H9 (cell line): Measurements from ENCODE around the gene TMEM191C. TPM values are rescaled to one million over a fixed set of nuclear protein-coding genes. Genes with fewer than 3 reads are reported as not detected.
"Not testable (repeated sequence)": the region's sequence is repeated elsewhere in the genome, so short reads cannot be mapped to it uniquely, and the experiment has no call there.

Experiments
- DNase-seq: peaks from one replicate; pipeline ENCODE4 v3.0.0-alpha.2; 2017
- H2AFZ ChIP-seq: one replicate; pipeline ENCODE4 v1.6.1; 2013; ENCODE audit warnings: mild to moderate bottlenecking, low read length, control low read depth, moderate library complexity
- H2AK5ac ChIP-seq: 2 replicates; pipeline ENCODE4 v1.6.1; 2013; ENCODE audit warnings: low read length, control low read depth, mixed read lengths; ENCODE audit not compliant: insufficient read length
- H2BK120ac ChIP-seq: one replicate; pipeline ENCODE4 v1.6.1; 2013; ENCODE audit warnings: low read depth, mild to moderate bottlenecking, low read length, control low read depth, inconsistent platforms; ENCODE audit not compliant: poor library complexity, severe bottlenecking
- H2BK12ac ChIP-seq: 2 replicates; pipeline ENCODE4 v1.6.1; 2013; ENCODE audit warnings: low read length, control low read depth, mixed read lengths, low read depth; ENCODE audit not compliant: insufficient read length
- H2BK15ac ChIP-seq: 2 replicates; pipeline ENCODE4 v1.6.1; 2013; ENCODE audit warnings: low read depth, low read length, control low read depth
- H2BK20ac ChIP-seq: one replicate; pipeline ENCODE4 v1.6.1; 2013; ENCODE audit warnings: low read depth, mild to moderate bottlenecking, low read length, control low read depth, inconsistent platforms; ENCODE audit not compliant: poor library complexity, severe bottlenecking
- H2BK5ac ChIP-seq: 2 replicates; pipeline ENCODE4 v1.6.1; 2013; ENCODE audit warnings: low read length, control low read depth, mixed read lengths; ENCODE audit not compliant: insufficient read length
- H3K14ac ChIP-seq: 2 replicates; pipeline ENCODE4 v1.6.1; 2013; ENCODE audit warnings: low read length, control low read depth; ENCODE audit not compliant: insufficient read depth
- H3K18ac ChIP-seq: 2 replicates; pipeline ENCODE4 v1.6.1; 2013; ENCODE audit warnings: low read depth, mild to moderate bottlenecking, mixed read lengths, low read length, control low read depth; ENCODE audit not compliant: insufficient read length
- H3K23ac ChIP-seq: 2 replicates; pipeline ENCODE4 v1.6.1; 2013; ENCODE audit warnings: low read length, control low read depth, mixed read lengths, low read depth; ENCODE audit not compliant: insufficient read length
- H3K23me2 ChIP-seq: 2 replicates; pipeline ENCODE4 v1.6.1; 2013; ENCODE audit warnings: low read depth, mild to moderate bottlenecking, mixed read lengths, low read length, control low read depth; ENCODE audit not compliant: insufficient read length, poor library complexity, severe bottlenecking
- H3K27ac ChIP-seq: 2 replicates; pipeline ENCODE4 v1.5.1; 2013; ENCODE audit warnings: low read length, control low read depth, mixed read lengths, low read depth; ENCODE audit not compliant: insufficient read length
- H3K27me3 ChIP-seq: 2 replicates; pipeline ENCODE4 v1.6.1; 2013; ENCODE audit warnings: low read length, control low read depth, inconsistent platforms; ENCODE audit not compliant: insufficient read depth
- H3K4ac ChIP-seq: 2 replicates; pipeline ENCODE4 v1.6.1; 2013; ENCODE audit warnings: low read depth, mild to moderate bottlenecking, control low read depth, inconsistent platforms, low read length, moderate library complexity
- H3K4me1 ChIP-seq: 2 replicates; pipeline ENCODE4 v1.6.1; 2013; ENCODE audit warnings: low read length, control low read depth, inconsistent platforms; ENCODE audit not compliant: insufficient read depth
- H3K4me2 ChIP-seq: 2 replicates; pipeline ENCODE4 v1.6.1; 2013; ENCODE audit warnings: low read length, control low read depth, mixed read lengths; ENCODE audit not compliant: insufficient read length, insufficient read depth
- H3K56ac ChIP-seq: 2 replicates; pipeline ENCODE4 v1.6.1; 2013; ENCODE audit warnings: low read depth, mild to moderate bottlenecking, mixed read lengths, low read length, control low read depth; ENCODE audit not compliant: insufficient read length
- H3K79me1 ChIP-seq: 2 replicates; pipeline ENCODE4 v1.6.1; 2013; ENCODE audit warnings: low read depth, mild to moderate bottlenecking, moderate library complexity, low read length, control low read depth, inconsistent platforms; ENCODE audit not compliant: insufficient read depth, poor library complexity, severe bottlenecking
- H3K79me2 ChIP-seq: 2 replicates; pipeline ENCODE4 v1.6.1; 2013; ENCODE audit warnings: low read length, control low read depth, inconsistent platforms; ENCODE audit not compliant: insufficient read depth
- H3K9ac ChIP-seq: 2 replicates; pipeline ENCODE4 v1.6.1; 2013; ENCODE audit warnings: low read length, control low read depth, mixed read lengths; ENCODE audit not compliant: insufficient read length; ENCODE audit errors: extremely low read depth
- H3K9me3 ChIP-seq: one replicate; pipeline ENCODE4 v1.6.1; 2013; ENCODE audit warnings: low read depth, low read length, inconsistent platforms; ENCODE audit not compliant: control insufficient read depth
- H3T11ph ChIP-seq: one replicate; pipeline ENCODE4 v1.6.1; 2013; ENCODE audit warnings: mild to moderate bottlenecking, low read length, control low read depth, inconsistent platforms
- H4K20me1 ChIP-seq: one replicate; pipeline ENCODE4 v1.6.1; 2013; ENCODE audit not compliant: control insufficient read depth, insufficient read length, insufficient read depth
- H4K5ac ChIP-seq: 2 replicates; pipeline ENCODE4 v1.6.1; 2013; ENCODE audit warnings: low read depth, mild to moderate bottlenecking, mixed read lengths, low read length, control low read depth; ENCODE audit not compliant: insufficient read length
- H4K8ac ChIP-seq: replicated peaks from 2 replicates; pipeline ENCODE4 v1.6.1; 2013; ENCODE audit warnings: low read length, control low read depth, mixed read lengths, low read depth; ENCODE audit not compliant: insufficient read length
- H4K91ac ChIP-seq: 2 replicates; pipeline ENCODE4 v1.6.1; 2013; ENCODE audit warnings: low read depth, mild to moderate bottlenecking, moderate library complexity, mixed read lengths, low read length, control low read depth; ENCODE audit not compliant: insufficient read length
- H3K27ac Mint-ChIP-seq, 3 experiments: 2 replicates in 2 of 3; 3 replicates in 1 of 3; pipeline ENCODE4 v1.8.0; 2020 to 2021; ENCODE audit warnings: mixed read lengths in 3 of 3, mild to moderate bottlenecking in 1 of 3, moderate library complexity in 1 of 3
- H3K27me3 Mint-ChIP-seq: 2 replicates; pipeline ENCODE4 v1.8.0; 2021; ENCODE audit warnings: low read depth, mild to moderate bottlenecking, moderate library complexity, mixed read lengths
- H3K36me3 Mint-ChIP-seq, 3 experiments: 2 replicates in 2 of 3; 3 replicates in 1 of 3; pipeline ENCODE4 v1.8.0; 2020 to 2021; ENCODE audit warnings: low read depth in 3 of 3, mixed read lengths in 3 of 3; ENCODE audit not compliant: insufficient read depth in 1 of 3
- H3K4me1 Mint-ChIP-seq, 2 experiments: 2 replicates each; pipeline ENCODE4 v1.8.0; 2020; ENCODE audit warnings: mixed read lengths in 2 of 2
- H3K4me3 Mint-ChIP-seq, 2 experiments: 2 replicates in 1 of 2; 3 replicates in 1 of 2; pipeline ENCODE4 v1.8.0; 2020 to 2021; ENCODE audit warnings: mild to moderate bottlenecking in 2 of 2, mixed read lengths in 2 of 2, moderate library complexity in 1 of 2
- H3K9me3 Mint-ChIP-seq, 2 experiments: 2 replicates in 1 of 2; 3 replicates in 1 of 2; pipeline ENCODE4 v1.8.0; 2020; ENCODE audit warnings: mild to moderate bottlenecking in 2 of 2, mixed read lengths in 2 of 2, moderate library complexity in 1 of 2
- WGBS: extraction: QIAGEN DNeasy Blood & Tissue Kit; methylation state at CpG from one replicate; pipeline ENCODE4 v1.1.7; 2013; ENCODE audit warnings: missing lambda C conversion rate, low lambda C conversion rate, mixed read lengths; ENCODE audit not compliant: insufficient read length; ENCODE audit errors: extremely low coverage; 5-methylcytosine and 5-hydroxymethylcytosine counted together
- total RNA-seq: library from RNA; stranded (reverse); gene quantifications from 2 replicates; pipeline ENCODE4 v1.2.1, GENCODE V29; 2021

Gene TMEM191C
- total RNA-seq, 1 experiment from 2014 or later, result 4.2 TPM

DNA sequence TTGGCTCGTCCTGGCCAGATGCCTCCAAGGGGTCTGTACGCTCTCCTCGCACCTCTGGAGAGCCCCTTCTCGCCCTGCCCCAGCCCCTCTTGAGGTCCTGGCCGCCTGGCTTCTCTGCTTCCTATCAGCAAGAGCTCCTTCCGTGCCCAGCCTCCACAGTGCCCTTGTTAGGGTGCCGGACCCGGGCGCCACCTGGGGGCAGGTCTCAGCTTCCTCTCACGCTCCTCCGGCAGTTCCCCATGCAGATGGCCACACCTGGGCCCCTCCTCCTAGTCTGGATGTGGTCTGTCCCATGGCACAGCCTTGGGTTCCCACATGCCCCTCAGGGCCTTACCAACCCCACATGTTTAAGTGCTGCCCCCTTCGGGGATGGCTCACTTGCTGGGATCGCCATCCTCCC is 6.5 kb downstream of the TMEM191C start:
- H4K91ac ChIP-seq, H3K23ac ChIP-seq, H3K14ac ChIP-seq, H3K56ac ChIP-seq, H3K27me3 Mint-ChIP-seq, H2BK15ac ChIP-seq, H3K4ac ChIP-seq, DNase-seq, H3K27ac Mint-ChIP-seq, H3K18ac ChIP-seq, H3K4me1 Mint-ChIP-seq, H4K8ac ChIP-seq, H3K9me3 Mint-ChIP-seq, H3K27me3 ChIP-seq, H2BK120ac ChIP-seq, H2BK5ac ChIP-seq, H3K36me3 Mint-ChIP-seq, H2BK12ac ChIP-seq, H3K4me3 Mint-ChIP-seq, H2AFZ ChIP-seq, H3K4me2 ChIP-seq, H3K27ac ChIP-seq, H3K9ac ChIP-seq, H3K79me1 ChIP-seq, H3K9me3 ChIP-seq, H2AK5ac ChIP-seq, H3T11ph ChIP-seq, H4K5ac ChIP-seq, H3K4me1 ChIP-seq, H4K20me1 ChIP-seq, H2BK20ac ChIP-seq, H3K79me2 ChIP-seq, H3K23me2 ChIP-seq: not testable (repeated sequence)
- no CpG with 5 or more reads among the region's 13 CpGs for WGBS

DNA sequence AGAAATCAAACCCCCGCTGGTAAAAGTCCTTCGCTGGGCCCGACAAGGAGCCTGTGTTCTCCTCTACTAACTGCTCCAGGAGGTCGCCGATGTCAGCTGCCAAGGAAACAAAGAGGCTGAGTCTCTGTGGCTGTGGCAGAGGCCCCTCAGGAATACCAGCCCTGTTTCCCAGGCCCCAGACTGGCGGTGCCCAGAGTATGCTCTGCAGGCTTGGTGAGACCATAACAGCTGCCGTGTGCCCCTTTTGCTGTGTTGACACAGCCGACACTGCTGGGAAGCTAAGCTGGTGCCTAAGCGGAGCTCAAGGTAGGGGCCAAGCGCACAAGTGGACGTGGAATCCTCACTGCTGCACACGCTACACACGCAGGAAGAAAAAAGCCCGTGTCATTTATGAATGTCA is 16.9 kb downstream of the TMEM191C start:
- H2BK20ac ChIP-seq, H3K27ac ChIP-seq, H3K23ac ChIP-seq, H3K79me1 ChIP-seq, H3K18ac ChIP-seq, H2AK5ac ChIP-seq, H3K4ac ChIP-seq, DNase-seq, H3K4me2 ChIP-seq, H2AFZ ChIP-seq, H3K36me3 Mint-ChIP-seq, H3K27me3 Mint-ChIP-seq, H4K5ac ChIP-seq, H3K9me3 Mint-ChIP-seq, H3T11ph ChIP-seq, H3K27me3 ChIP-seq, H3K23me2 ChIP-seq, H4K8ac ChIP-seq, H3K4me3 Mint-ChIP-seq, H3K4me1 ChIP-seq, H2BK5ac ChIP-seq, H3K79me2 ChIP-seq, H4K20me1 ChIP-seq, H3K9me3 ChIP-seq, H4K91ac ChIP-seq, H2BK12ac ChIP-seq, H3K56ac ChIP-seq, H3K27ac Mint-ChIP-seq, H3K4me1 Mint-ChIP-seq, H2BK120ac ChIP-seq, H3K14ac ChIP-seq, H3K9ac ChIP-seq, H2BK15ac ChIP-seq: not testable (repeated sequence)
- WGBS, result no CpG with 5 or more reads among the region's 14 CpGs
